GM19395 (cell line): ENCODE measurements around the gene SPHK2.
"Not testable (repeated sequence)": the region's sequence is repeated elsewhere in the genome, so short reads cannot be mapped to it uniquely, and the experiment has no call there.

Experiments used
- ATAC-seq: cut with Tn5 transposase; IDR thresholded peaks from one replicate; pipeline ENCODE4 v1.9.1; 2021; ENCODE audit warnings: mild to moderate bottlenecking, moderate library complexity; ENCODE audit not compliant: unreplicated experiment

The SPHK2 gene

GRCh38 chr19:48656840-48657474 is 37.7 kb downstream of the SPHK2 start:
- ATAC-seq, result no peak

GRCh38 chr19:48657828-48658227 is 38.5 kb downstream of the SPHK2 start:
- not testable (repeated sequence) for ATAC-seq

DNA sequence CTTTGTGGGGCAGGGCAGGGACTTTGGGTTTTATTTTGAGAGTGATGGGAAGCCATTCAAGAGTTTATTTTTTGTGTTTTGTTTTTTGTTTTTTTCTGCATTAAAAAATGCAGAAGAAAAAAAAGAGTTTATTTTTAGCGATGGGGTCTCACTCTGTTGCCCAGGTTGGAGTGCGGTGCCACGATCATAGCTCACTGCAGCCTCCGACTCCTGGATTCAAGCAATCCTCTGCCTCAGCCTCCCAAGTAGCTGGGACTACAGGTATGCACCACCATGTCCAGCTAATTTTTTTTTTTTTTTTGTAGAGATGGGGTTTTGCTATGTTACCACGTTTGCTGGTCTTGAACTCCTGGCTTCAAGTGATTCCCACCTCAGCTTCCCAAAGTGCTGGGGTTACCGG is 39.2 kb downstream of the SPHK2 start:
- no peak for ATAC-seq

- no peak for ATAC-seq
Observed at GRCh38 chr19:48659768-48660167, 40.5 kb downstream of the SPHK2 start.

- ATAC-seq, result peak; percentile 84
Observed at GRCh38 chr19:48660852-48661710, 41.8 kb downstream of the SPHK2 start.

DNA sequence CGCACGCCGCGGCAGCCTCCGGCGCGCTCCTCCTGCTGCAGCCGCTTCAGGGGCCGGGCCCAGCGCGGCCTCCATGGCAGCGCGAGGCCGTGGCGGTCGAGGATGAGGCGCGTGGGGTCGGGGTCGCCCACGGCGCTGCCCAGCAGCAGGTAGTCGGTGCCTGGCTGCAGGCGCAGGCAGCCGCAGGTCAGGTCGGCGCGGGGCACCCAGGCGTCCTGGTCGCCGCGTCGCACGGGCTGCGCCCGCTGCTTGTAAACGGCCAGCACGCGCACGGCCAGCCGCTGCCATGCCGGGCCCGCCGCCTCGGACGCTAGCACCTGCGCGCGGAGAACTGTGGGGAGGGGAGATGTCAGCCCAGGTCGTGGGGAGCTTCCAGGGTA is 42.4 kb downstream of the SPHK2 start:
- no peak for ATAC-seq

GRCh38 chr19:48663667-48664066 is 44.4 kb downstream of the SPHK2 start:
- no peak for ATAC-seq

DNA sequence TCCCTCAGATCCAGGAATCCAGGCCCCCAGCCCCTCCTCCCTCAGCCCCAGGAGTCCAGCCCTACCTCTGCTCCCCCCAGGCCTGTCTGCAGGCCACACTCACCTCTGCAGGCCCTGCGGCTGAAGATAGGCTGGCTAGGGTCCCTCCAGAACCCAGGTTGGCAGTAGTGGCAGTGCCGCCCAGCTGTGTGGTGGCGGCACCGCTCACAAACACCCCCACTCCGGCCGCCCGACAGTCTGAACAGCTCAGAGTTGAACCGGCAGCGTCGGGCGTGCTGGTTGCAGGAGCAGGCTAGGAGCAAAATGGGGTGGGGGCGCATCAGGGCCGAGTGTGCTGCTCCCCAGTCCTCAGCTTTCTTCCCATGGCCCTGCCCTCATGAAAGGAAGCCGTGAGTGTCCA is 45.2 kb downstream of the SPHK2 start:
- no peak for ATAC-seq

- no peak for ATAC-seq
Observed at GRCh38 chr19:48665786-48666185, 46.5 kb downstream of the SPHK2 start.

GRCh38 chr19:48668332-48668731 is 49.0 kb downstream of the SPHK2 start:
- ATAC-seq, result no peak

DNA sequence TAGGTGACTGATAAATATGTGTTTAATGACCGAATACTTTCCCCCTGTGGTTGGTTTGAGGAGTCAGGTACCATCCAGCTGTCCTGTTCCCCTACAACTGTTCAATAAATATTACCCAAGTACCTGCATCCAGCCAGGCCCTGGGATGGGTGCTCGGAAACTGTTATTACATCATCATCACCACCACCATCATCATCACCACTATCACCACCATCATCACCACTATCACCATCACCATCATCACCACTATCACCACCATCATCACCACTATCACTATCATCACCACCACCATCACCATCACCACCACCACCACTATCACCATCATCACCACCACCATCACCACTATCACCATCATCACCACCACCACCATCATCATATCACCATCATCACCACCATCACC is 49.5 kb downstream of the SPHK2 start:
- no peak for ATAC-seq

DNA sequence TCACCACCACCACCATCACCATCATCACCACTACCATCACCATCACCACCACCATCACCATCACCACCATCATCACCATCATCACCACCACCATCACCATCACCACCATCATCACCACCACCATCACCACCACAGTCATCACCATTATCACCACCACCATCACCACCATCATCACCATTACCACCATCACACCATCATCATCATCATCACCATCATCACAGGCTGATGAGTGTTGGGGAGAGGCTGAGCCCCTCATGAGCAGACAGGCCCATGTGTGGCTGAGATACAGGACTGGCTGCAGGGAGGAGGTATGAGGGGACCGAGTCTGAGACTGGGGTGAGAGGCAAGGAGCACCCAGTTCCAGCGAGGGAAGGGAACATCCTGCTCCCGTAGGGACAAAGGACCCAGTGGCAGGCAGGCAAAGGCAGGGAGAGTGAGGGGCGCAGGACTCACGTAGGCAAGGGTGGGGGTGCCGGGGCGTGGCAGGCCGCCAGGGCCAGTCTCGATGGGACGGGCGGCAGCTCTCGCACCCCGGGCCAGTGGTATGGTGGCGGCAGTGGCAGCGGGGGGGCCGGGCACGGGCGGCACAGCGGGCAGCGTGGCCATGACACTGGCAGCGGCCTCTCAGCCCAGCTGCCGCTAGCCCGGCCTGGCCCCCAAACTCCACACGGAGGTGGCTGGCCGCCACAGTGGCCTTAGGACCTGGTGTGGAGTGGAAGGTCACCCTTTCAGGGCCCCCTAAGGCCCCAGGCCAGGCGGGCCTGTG is 50.8 kb downstream of the SPHK2 start:
- ATAC-seq, result no peak

DNA sequence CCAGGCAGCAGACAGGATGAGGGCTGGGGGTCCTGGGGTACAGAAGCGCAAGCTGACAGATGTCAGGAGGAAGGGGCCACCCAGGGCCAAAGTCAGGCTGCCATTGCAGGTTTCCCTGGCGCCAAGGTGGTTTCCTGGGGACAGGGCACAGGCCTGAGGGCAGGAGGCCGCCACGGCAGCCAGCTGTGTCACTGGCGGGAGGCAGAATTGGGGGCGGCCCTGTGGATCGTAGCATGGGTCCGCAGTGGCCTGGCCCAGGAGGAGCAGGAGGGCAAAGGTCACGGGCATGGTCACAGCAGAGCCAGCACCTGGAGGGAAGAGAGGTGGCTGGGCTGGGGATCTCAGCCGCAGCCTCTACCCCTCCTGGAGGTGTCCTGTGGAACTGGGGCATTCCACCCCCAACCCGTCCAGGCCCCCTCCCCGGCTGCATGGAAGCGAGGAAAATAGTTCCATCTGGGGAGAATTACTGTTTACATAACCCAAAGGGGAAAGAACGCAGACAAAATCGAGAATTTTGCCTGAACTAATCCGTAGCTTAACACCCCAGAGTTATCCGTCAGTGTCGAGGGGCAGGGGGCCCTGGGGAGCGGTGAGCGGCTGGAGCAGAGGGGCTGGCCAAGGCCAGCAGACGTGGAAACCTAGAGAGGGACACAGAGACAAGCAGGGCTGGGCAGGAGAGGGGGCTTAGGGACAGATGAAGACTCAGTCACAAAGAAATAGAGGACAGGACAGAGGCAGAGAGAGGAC is 51.6 kb downstream of the SPHK2 start:
- no peak for ATAC-seq

DNA sequence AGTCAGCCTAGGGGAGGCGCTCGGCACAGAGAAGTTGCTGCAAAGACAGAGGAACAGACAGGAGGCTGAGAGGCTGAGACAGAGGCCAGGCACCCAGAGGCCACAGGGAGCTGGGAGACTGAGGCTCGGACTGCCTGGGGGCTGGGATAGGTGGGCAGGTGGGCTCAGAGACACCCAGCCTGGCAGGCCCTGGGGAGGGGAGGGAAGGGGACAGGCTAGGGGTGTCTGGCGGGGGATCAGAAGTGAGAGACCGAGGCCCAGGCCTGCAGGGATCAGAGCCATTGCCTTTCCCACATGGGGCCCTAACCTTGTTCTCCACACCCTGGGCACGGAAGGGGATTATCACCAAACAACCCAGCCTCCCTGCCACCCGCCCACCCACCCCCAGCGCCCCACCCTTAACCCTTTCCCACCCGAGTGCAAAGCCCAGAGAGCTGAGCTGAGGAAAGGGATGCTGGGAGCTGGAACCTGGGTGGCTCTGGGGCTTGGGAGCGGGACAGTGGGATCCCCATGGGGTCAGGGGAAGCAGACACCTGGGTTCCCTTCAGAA is 52.2 kb downstream of the SPHK2 start:
- ATAC-seq, result no peak

GRCh38 chr19:48672994-48673393 is 53.7 kb downstream of the SPHK2 start, which contains the start of gene NTN5:
NTN5 (minus strand) TSS chr19:48673017; CDS start chr19:48670986, 2,031 bp downstream.
- ATAC-seq, result no peak

GRCh38 chr19:48673436-48674100 is 54.3 kb downstream of the SPHK2 start:
- ATAC-seq, result no peak

DNA sequence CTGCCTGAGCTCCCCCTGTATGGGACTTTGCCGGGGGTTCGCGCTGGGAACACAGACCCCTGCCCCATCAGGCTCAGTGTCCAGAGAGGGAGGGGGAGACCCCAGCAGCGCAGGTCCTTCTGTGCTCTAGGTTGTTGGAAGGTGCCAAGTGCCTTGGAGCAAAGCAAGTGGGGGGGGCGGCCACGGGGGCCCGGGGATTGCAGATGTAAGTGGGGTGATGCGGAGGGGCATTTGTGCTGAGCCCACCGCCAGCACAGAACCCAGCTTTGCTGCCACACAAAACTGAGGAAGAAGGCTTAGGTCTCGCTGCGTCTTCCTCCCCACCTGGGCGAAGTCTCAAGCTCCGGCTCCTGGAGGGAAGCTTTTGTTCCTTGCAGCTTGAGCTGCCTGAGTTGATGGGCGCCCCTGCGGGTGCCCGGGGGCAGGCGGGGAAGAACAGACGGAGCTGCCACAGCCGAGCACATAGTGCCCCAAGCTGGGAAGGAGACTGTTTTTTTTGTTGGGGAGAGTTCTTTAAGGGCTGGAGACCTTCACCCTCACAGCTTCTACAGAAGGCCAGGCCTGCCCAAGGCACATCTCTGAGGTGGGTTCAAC is 55.0 kb downstream of the SPHK2 start:
- no peak for ATAC-seq

DNA sequence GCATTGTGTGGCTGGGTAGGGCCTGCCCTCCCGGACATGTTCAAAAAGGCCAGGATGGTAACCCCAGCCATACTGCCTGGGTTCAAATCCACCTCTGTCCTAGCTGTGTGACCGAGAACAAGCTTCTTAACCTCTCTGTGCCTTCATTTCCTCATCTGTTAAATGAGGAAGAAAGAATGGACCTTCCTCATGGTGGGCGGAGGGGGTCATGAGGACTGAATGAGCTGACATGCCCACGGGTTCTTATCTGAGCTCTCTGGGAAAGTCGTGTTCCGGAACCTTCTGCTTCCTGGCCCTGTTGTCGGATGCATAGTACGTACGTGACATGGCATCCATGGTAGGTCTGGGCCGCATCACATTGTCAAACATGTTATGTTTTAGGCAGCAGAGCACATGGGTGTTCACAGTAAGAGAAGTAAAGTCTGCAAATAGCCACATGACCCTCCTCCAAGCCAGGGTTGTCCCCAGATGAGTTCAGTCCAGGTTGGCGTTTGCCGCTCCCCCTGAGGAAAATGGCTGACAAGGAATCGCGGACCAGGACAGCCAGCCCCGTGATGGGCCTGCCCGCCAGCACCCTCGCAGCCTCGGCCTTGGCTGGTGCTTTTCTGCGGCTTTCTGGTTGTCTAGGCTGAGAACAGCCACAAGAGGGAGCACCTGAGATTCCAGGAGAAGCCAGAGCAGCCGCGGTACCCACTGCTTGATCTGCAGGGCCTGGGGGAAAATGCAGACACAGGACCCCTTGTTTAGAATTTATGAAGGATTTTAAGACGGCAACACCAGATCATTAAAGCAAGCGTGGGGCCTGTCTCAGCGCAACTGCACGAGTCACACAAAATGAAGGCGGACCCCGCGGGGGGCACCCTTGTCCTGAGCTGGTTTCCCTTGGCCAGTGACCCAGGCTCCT is 55.9 kb downstream of the SPHK2 start:
- ATAC-seq, result no peak

DNA sequence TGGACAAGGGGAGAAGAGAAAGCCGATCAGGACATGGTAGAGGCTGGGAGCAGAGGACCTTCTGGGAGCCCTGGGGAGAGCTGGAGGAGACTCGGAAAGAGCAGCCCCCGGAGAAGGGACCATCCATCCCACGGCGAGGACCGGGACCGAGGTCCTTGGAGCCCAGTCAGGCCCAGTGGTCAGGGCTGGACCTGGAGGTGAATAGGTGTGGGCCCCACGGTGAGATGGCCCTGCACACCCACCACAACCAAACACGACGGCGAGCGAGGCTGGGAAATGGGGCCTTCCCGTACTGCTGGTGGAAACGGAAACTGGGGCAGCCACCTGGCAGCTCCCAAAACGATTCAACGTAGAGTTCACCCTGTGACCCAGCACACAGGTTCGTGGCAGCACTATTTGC is 57.2 kb downstream of the SPHK2 start:
- no peak for ATAC-seq
